Stimulated activated CD4-positive, alpha-beta T cell treated with anti-CD3 and anti-CD28 coated beads, Interleukin-12 subunit alpha, Interleukin-12 subunit beta, amount 100 ng/mL, for 24 hours (primary cell): ENCODE data around the gene ACTG1.

Experiments
- DNase-seq, 2 experiments: peaks; one replicate each; pipeline ENCODE4 v3.0.0-alpha.2; 2020; ENCODE audit warnings: low read depth in 2 of 2

The ACTG1 gene

DNA sequence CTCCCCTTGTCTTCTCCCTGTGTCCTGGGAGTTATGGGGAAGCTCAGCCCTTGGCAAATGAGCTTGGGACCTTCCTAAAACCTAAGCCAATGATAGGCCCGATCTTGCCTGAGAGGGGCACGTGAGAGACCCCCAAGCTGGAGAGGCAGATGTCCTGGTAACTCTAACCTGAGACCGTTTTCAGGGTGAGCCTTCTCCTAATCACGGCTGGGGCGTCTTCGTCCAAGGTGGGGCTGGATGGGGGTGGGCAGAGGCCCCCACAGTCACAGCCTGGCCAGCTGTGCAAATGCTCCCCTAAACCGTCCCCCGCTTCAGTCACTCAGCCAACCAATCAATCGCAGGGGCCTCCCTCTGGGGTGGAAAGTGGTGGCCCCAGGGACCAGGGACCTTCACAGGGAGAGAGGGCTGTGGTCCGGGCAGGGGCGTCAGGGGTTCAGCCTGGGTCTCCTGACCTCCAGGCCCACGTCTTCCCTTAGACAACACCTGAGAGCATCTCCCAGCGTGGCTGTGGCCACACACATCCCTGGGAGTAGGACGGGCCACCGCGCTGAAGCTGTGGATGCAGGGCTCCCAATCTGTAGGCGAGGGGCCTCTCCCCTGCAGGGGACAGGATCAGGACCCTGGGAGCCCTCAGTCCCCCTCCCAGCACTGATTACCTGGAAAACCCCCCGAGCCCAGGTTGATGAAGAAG lies 30.6 kb downstream of the ACTG1 start:
- no peak for DNase-seq

- DNase-seq = peak in 1 of 2 experiments; percentile 38
Measured at GRCh38 chr17:81481073-81481799, 31.4 kb downstream of the ACTG1 start.

GRCh38 chr17:81480140-81481072 lies 32.2 kb downstream of the ACTG1 start:
- no peak for DNase-seq

GRCh38 chr17:81479175-81480071 lies 33.2 kb downstream of the ACTG1 start:
- DNase-seq = no peak

GRCh38 chr17:81478119-81478518 lies 34.5 kb downstream of the ACTG1 start:
- DNase-seq = no peak

DNA sequence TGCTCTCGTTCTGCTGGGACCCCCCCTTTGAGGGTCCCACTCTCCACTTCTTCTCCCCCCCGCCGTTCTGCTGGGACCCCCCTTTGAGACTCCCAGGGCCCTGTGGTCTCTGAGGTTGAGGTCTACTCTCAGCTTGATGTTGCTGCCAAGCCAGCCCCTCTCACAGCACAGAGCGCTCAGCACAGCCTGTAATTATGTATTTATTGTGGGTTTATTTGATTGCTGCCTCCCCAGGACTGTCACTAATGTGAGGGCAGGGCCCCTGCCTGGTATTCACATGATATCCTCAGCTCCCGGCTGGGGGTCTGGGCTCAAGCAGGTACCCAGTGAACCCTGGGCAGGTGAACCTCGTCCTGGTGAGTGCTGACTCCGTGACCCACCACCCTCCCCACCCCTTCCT lies 35.4 kb downstream of the ACTG1 start:
- no peak for DNase-seq

DNA sequence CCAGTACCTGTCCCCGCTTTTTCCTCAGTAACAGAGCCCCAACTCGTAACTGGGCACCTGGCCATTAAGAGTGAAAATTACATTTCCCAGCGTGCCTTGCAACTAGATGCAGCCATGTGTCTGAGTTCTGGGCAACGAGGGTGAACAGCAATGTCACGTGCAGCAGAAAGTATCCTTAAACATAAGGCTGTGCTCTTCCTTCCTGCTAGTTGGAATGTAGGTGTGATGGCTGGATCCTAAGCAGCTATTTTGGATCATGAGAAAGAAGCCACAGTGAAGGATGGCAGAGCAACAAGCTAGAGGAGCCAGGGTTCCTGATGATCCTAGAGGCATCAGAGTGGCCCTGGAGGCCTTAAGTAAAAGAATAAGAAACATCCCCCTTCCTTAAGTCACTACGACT lies 36.0 kb downstream of the ACTG1 start:
- DNase-seq = no peak

DNA sequence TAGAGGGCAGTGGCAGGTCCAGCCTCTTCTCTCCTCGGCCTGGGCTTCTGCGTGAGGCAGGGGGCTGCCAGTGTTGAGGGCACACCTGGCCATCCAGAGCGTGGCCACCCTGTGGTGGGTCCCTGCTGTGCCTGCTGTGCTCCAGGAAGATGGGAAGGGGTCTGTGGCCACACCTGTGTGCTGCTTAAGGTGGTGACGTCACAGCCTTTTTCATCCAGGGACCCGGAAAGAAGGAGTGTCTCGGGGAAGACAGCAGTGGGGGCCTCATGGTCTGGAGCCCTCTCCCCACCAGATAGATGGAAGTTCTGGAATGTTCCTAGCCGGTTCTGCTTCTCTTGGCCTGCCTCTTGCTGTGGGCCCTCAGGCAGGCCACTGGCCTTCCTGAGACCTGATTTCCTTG lies 36.5 kb downstream of the ACTG1 start:
- DNase-seq = no peak

- no peak for DNase-seq
Measured at GRCh38 chr17:81474958-81475357, 37.6 kb downstream of the ACTG1 start.

- no peak for DNase-seq
Measured at GRCh38 chr17:81473019-81473418, 39.6 kb downstream of the ACTG1 start.

DNA sequence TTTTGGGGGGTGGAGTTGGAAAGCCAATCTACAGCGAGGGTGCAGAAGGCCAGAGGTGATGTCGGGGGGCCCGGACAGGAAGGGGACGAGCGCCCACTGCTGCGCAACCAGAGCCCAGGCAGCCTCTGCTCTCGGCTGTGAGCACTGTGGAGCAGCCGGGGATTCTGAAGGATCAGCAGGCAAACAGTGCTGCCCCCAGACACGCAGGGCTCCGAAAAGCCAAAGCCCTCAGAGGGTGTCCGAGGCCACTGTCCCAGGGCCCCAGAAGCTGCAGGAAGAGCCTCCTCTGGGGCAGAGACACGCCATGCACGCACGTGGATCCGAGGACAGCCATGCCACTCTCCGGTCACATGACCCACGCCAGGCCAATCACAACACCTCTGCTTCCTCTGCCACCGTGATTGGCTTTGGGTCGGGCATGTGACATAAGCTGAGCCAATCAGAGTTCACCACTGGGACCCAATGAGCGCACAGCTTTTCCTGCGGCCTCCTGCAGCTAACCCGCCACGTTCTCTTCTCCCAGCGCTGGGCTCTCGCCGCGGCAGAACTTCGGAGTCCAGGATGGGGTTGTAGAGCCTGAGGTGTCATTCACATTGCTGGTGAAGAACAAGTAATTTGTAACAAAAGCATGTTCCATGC lies 40.7 kb downstream of the ACTG1 start:
- DNase-seq = no peak

DNA sequence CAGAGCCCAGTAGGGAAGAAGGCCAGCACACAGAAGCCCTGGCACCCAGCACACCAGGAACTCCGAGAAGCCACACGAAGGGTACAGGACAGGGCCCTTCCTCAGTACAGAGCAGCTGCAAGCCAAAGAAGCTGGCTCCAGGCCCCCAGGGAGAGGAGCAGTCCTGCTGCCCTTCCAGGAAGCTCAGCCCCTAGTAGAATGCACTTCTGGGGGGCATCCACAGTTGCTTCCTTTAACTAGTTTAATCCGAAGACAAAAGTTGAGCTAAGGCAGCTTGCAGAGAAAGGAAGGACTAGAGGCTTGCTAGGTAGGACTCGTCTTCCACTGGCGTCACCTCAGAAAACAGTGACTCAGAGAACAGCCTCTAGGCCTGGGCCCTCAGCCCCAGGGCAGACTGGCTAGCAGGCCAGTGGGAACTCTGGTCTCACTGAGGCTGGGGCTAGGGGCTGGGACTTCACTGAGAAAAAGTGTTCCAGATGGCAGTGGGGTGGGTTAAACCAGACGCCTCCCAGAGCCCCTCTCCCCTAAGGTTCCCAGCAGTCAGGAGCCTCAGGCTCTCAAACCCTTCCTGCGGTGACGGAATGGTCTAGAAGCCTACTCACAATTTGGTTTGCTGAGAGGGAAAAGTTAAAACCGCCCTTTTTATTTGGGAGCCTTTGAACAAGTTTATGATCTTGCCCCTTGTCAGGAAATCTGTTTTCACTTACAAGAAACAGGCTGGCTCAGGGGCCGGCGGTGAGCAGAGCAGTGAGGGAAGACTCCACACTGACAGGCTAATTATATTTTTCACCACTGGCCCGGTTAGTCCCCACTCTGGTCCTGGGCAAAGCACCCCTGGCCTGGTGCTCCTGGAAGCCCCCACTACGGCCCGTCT lies 41.4 kb downstream of the ACTG1 start:
- no peak for DNase-seq

DNA sequence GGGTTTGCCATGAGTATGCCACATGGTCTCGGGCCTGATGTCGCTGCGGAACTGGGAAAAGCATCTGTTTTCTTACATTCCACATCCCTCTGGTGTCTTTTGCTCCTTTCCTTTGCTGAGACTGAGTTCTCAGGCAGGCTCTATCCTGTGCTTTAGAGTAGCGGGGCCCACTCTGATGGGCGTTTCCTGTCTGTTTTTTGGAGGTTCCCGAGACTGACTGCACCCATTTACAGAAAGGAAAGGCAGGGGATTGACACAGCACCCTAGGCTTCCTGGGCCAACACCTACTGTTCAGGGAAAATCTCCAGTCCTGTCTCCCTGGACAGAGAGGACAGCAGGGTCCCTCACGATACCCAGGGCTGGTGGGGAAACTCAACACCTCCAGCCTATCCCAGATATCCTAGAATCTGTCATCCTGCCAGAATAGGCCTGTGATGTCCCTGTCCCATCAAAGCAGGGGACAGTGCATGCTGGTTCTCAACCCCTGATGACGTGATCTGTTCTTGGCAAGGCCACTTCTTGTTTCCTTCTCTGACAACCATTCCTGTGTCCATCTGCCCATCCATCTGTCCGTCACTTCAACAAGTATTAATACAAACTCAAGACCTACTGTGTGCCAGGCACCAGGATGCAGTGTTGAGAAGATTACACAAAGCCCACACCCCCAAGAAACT lies 42.2 kb downstream of the ACTG1 start:
- no peak for DNase-seq

- no peak for DNase-seq
Measured at GRCh38 chr17:81469266-81469665, 43.3 kb downstream of the ACTG1 start.

- DNase-seq = no peak
Measured at GRCh38 chr17:81468770-81469121, 43.9 kb downstream of the ACTG1 start.

- DNase-seq = no peak
Measured at GRCh38 chr17:81468111-81468769, 44.4 kb downstream of the ACTG1 start.

- DNase-seq = no peak
Measured at GRCh38 chr17:81466564-81467472, 45.8 kb downstream of the ACTG1 start.

DNA sequence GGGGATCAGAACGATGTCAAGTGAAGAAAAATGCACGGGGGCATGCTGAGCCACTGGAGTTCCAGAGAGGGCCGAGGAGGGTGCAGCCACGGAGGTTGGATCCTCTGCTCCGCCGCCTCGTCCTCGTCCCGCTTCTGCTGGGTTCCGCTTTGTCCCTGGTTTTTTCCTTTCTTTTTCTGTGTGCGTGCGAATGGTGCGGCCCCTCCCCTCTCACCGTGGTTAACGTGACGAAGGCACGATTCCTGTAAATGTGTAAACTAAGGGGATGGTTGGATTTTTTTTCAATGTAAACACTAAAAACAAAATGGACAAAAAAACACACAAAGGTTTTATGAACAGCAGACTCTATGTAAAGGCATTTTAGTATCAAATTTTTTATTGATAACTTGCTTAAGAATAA lies 46.7 kb downstream of the ACTG1 start:
- DNase-seq = no peak
